HG02571 (cell line): ENCODE measurements around the gene OTOR.

Experiments used
- ATAC-seq: cut with Tn5 transposase; IDR thresholded peaks from one replicate; pipeline ENCODE4 v1.9.1; 2021; ENCODE audit warnings: mild to moderate bottlenecking, moderate library complexity; ENCODE audit not compliant: unreplicated experiment

Gene OTOR, protein sequence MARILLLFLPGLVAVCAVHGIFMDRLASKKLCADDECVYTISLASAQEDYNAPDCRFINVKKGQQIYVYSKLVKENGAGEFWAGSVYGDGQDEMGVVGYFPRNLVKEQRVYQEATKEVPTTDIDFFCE

DNA sequence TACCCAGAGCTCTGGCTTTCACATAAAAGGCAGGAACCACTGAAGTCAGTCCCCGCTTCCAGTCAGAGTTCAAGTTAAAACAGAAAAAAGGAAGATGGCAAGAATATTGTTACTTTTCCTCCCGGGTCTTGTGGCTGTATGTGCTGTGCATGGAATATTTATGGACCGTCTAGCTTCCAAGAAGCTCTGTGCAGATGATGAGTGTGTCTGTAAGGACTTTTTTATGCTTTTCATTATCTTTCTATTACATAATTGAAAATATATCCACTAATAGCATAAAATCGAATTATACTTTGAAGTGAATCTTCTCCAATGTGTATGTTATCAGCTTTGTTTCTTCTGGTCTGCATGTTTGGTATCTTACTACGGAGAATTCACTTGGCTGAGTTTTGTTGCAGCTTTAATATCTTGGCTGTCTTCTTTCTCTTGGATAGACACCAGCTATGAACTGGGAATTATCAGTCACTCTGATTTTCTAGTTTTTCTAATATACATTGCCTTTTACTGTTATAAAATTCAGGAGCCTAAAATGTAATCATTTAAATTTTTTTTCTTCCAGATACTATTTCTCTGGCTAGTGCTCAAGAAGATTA is at the start of gene OTOR:
TSS of gene OTOR (plus strand) at position 51 of the 593 bp plus-strand sequence. CDS start at position 95, 44 bp downstream.
- no peak for ATAC-seq

GRCh38 chr20:16699293-16699692 is 48.9 kb upstream of the OTOR start:
- no peak for ATAC-seq

DNA sequence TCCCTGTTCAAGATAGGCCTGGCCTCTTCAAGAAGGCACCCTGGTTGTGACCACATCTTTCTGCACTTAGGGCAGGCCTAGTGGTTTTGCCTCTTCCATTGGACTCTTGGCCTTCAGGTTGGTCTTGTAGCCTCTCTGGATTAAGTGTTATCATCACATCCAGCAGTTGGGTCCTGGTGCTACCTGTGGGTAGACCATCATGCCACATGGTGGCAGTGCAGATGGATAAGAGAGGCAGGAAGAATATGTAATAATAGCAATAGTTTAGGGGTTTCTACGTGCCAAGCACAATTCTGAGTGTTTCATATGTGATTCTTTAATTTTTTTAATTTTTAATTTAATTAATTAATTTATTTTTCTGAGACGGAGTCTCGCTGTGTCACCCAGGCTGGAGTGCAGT is 46.9 kb upstream of the OTOR start:
- ATAC-seq: no peak

DNA sequence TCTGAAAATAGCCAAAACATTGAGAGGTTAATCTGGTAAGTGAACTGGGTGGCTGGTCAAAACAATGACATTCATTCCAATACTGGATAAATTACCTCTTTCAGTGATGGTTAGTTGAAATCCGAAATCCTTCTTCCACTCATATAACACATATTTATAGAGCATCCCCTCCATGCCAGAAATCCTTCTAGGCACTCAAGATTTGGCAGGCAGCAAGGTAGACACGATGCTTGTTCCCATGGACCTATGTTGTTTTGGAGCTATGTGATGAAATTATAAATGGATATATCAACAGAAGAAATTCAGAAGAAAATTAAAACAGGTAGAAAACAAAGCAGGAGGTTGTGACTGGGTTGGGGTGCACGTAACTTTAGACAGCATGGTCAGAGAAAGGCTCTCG is 44.6 kb upstream of the OTOR start:
- ATAC-seq: no peak

- peak; percentile 73 for ATAC-seq
These were observed 40.5 kb upstream of the OTOR start for GRCh38 chr20:16707674-16708073.

GRCh38 chr20:16708602-16709001 is 39.6 kb upstream of the OTOR start:
- ATAC-seq: no peak

GRCh38 chr20:16709017-16709416 is 39.1 kb upstream of the OTOR start:
- peak; percentile 70 for ATAC-seq

DNA sequence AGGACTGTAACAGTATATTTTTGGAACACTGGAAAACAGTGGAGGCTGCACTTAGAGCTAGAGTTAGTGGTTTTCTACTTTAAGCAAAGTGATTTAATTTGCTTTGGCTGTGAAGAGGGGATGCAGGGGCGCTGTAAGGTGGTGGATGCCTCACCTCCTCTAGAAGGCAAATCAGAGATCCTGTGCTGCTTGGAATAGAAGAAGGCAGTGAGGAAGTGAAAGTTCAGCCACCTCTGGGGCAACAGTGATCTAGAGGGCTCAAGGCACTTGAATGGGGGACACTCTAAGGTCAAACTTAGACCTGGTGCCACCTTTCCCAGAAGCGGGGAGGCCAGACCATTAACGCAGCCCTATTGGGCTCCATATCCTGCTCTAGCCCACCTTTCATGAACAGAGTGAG is 37.4 kb upstream of the OTOR start:
- ATAC-seq: no peak

DNA sequence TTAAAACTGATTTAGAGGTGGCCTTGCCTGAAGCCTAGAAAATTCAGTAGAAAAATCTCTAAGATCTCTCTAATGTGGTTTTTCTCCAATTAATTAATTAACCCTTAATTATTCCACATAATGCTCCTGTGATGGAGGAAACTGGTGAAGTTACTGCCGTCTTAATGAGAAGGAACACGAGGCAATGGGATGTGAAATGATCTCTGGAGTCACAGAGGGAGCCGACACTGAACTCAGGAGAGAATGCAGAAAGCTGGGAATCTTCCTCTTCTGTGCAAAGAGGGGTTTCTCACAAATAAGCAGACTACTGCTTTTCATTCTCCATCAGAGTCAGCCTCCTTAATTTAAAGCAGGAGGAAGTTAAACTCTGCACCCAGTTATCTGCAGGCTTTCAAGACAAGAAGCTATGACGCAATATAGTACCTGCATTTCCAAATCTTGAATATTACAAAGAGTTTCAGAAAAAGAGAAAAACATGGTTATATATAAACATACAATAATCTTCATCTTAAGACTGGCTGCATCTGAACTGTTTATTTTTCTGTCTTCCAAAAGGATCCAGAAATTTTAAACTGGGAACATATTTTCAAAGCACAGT is 36.4 kb upstream of the OTOR start:
- no peak for ATAC-seq

GRCh38 chr20:16712511-16712947 is 35.6 kb upstream of the OTOR start:
- no peak for ATAC-seq

DNA sequence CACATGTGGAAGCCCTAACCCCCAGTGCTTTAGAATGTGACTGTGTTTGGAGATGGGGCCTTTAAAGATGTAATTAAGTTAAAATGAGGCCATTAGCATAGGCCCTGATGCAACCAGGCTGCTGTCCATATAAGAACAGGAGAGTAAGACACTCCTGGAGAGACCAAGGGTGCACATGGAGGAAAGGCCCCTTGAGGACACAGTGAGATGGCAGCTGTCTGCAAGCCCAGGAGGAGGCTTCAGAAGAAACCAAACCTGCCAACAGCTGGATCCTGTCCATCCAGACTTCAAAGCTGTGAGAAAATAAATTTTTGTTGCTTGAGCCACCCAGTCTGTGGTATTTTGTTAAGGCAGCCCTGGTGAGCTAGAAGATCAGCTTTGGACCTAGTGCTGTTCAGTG is 35.1 kb upstream of the OTOR start:
- no peak for ATAC-seq

GRCh38 chr20:16714242-16714641 is 33.9 kb upstream of the OTOR start:
- no peak for ATAC-seq

DNA sequence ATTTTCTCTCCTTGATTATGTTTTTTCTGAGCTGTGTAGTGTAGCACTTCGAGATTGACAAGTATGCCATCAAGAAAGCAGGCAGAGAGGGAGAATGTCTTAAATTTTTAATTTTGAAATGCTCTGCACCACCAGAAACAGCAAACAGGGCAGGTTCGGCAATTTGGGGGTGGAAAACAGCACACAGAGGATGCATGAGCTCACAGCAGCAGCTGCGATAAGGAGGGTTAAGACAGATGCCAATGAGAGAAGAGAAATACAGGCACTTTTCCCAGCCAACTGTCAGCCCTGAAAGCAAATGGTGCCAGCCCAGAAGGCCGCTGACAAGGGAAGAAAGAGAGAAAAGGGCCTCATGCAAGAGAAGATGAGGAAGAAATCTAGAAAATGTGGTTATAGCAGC is 33.4 kb upstream of the OTOR start:
- ATAC-seq: no peak

- ATAC-seq: no peak
These were observed 28.7 kb upstream of the OTOR start for GRCh38 chr20:16719421-16719820.

GRCh38 chr20:16729080-16729479 is 19.1 kb upstream of the OTOR start:
- no peak for ATAC-seq

- peak; percentile 99 for ATAC-seq
These were observed 18.3 kb upstream of the OTOR start, which contains the start of gene SNRPB2 for GRCh38 chr20:16729565-16730460. Gene SNRPB2, plus strand, starts transcription at chr20:16730026. Its CDS starts 1,677 bp downstream, at chr20:16731703.

DNA sequence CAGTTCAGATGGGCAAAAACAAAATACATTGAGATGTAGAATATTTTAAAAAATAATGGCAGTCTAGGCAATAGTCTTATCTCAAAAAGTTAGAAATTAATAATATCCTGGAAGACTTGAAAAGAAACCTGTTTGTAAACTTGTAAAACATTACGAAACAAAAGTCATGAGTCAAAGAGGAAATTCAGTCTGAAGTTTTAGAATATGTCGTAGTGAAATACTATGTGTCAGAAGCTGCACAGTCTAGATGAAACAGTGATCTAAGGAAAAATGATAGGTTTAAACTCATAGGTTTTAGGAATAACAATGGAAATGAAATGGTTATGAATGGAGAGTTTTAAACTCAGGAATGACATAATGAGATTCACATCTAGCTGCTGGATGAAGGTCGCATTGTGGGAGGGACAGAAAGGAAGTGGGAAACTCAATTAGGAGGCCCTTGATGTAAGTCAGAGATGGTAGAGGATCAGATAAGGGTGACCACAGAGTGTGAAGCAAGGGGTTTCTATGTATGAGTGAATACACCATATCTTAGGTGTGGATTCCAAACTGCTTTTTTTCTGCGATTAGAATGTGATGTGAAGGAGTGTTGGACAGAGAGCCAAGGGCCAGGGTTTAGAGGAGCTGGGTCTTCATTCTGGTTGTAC is 15.5 kb upstream of the OTOR start:
- no peak for ATAC-seq

GRCh38 chr20:16740365-16741072 is 7.6 kb upstream of the OTOR start:
- no peak for ATAC-seq

DNA sequence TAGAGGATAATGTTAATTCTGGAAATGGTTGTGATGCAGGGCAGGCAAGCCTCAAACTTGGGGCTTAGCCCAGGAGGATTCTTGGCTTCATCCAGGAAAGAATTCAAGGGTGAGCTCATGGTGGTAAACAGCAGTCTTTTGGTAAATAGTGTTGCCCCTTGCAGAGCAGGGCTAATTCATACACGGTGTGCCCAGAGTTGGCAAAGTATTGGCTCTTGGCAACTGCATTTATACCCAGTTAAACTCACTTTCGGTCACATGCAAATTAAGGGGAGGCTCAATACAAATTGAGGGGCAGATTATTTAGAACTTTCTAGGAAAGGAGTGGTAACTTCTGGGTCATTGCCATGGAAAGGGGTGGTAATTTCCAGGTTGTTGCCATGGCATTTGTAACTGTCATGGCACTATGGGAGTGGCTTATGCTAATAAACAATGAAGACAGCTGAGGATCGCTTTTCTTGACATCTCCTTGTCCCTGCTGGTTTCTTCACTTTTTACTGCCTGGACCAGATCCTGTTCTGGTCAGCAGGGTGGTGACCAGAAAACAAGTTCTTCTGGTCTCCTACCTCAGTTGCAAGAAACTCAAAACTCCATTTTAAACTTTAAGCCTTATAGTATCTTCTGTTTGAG is 3.9 kb upstream of the OTOR start:
- no peak for ATAC-seq

DNA sequence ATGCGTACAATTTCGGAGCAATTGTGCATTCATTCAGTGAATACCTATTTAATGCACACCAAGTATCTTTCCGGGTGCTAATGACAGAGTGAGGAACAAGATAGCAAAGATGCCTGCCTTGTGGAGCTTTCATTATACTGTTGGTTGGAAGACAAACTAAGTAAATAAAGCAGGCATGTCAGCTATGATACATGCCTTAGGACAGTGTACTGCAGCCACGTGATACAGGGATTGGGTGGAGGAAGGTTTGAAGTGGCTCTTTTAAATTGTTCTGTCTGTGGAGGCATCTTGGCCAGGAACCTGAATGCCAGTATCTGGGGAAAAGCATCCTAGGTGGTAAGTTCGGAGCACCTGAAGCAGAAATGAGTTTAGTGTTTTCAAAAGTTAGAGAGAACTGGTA is 3.0 kb upstream of the OTOR start:
- no peak for ATAC-seq
